Glomerular visceral epithelial cell (primary cell): ENCODE measurements around the gene LPCAT1.

Experiments used
- DNase-seq: peaks from one replicate; pipeline ENCODE4 v3.0.0-alpha.2; 2016; ENCODE audit errors: extremely low spot score

The LPCAT1 gene

GRCh38 chr5:1554410-1554967, 30.7 kb upstream of the LPCAT1 start:
- DNase-seq, result no peak

- no peak for DNase-seq
Measured at GRCh38 chr5:1553539-1554409, 30.0 kb upstream of the LPCAT1 start.

- DNase-seq, result no peak
Measured at GRCh38 chr5:1552521-1553255, 28.9 kb upstream of the LPCAT1 start.

- DNase-seq, result no peak
Measured at GRCh38 chr5:1551426-1552301, 27.9 kb upstream of the LPCAT1 start.

GRCh38 chr5:1550287-1551076, 26.7 kb upstream of the LPCAT1 start:
- no peak for DNase-seq

- DNase-seq, result no peak
Measured at GRCh38 chr5:1549475-1550030, 25.8 kb upstream of the LPCAT1 start.

GRCh38 chr5:1548702-1549474, 25.1 kb upstream of the LPCAT1 start:
- no peak for DNase-seq

- no peak for DNase-seq
Measured at GRCh38 chr5:1547655-1548054, 23.9 kb upstream of the LPCAT1 start.

GRCh38 chr5:1547236-1547635, 23.5 kb upstream of the LPCAT1 start:
- no peak for DNase-seq

- DNase-seq, result no peak
Measured at GRCh38 chr5:1546556-1546955, 22.8 kb upstream of the LPCAT1 start.

- DNase-seq, result no peak
Measured at GRCh38 chr5:1545805-1546355, 22.1 kb upstream of the LPCAT1 start.

- no peak for DNase-seq
Measured at GRCh38 chr5:1545126-1545804, 21.5 kb upstream of the LPCAT1 start.

- DNase-seq, result no peak
Measured at GRCh38 chr5:1544294-1544961, 20.7 kb upstream of the LPCAT1 start.

GRCh38 chr5:1543398-1544293, 19.9 kb upstream of the LPCAT1 start:
- DNase-seq, result no peak

- DNase-seq, result peak; percentile 86
Measured at GRCh38 chr5:1542781-1543180, 19.0 kb upstream of the LPCAT1 start.

GRCh38 chr5:1541702-1542400, 18.1 kb upstream of the LPCAT1 start:
- no peak for DNase-seq
